HEK293 (cell line): ENCODE measurements around the gene THRA.

ENCODE experiments used
- BCL11B ChIP-seq: fragments of 450-650 bp; formaldehyde crosslinking; IDR thresholded peaks from 2 replicates; pipeline ENCODE4 v1.5.1; 2016; ENCODE audit warnings: low read depth, missing biosample characterization, missing genetic modification characterization
- MYNN ChIP-seq: fragments of 450-650 bp; formaldehyde crosslinking; IDR thresholded peaks from 2 replicates; pipeline ENCODE4 v1.5.1; 2016; ENCODE audit warnings: missing biosample characterization, missing genetic modification characterization, borderline replicate concordance
- OVOL3 ChIP-seq: fragments of 450-650 bp; formaldehyde crosslinking; IDR thresholded peaks from 2 replicates; pipeline ENCODE4 v1.5.1; 2016; ENCODE audit warnings: missing biosample characterization, missing genetic modification characterization
- REST ChIP-seq: fragments of 450-650 bp; formaldehyde crosslinking; IDR thresholded peaks from 2 replicates; pipeline ENCODE4 v1.5.1; 2016; ENCODE audit warnings: missing biosample characterization, missing genetic modification characterization
- SETDB1 ChIP-seq: IDR thresholded peaks from one replicate; pipeline ENCODE4 v1.6.1; 2017; ENCODE audit warnings: mild to moderate bottlenecking, low read length, moderate library complexity, mixed read lengths; ENCODE audit not compliant: insufficient read length
- SP7 ChIP-seq: fragments of 450-650 bp; formaldehyde crosslinking; IDR thresholded peaks from 2 replicates; pipeline ENCODE4 v1.5.1; 2016; ENCODE audit warnings: missing biosample characterization, missing genetic modification characterization
- TRIM28 ChIP-seq: IDR thresholded peaks from 2 replicates; pipeline ENCODE4 v1.6.1; 2011; ENCODE audit warnings: low read length, control low read depth, borderline replicate concordance
- ZBTB6 ChIP-seq: fragments of 450-650 bp; formaldehyde crosslinking; IDR thresholded peaks from 2 replicates; pipeline ENCODE4 v1.5.1; 2017; ENCODE audit warnings: missing biosample characterization, missing genetic modification characterization
- ZEB2 ChIP-seq: fragments of 450-650 bp; formaldehyde crosslinking; IDR thresholded peaks from 2 replicates; pipeline ENCODE4 v1.5.1; 2016; ENCODE audit warnings: missing biosample characterization, missing genetic modification characterization
- ZFHX2 ChIP-seq: fragments of 450-650 bp; formaldehyde crosslinking; conservative IDR thresholded peaks from 2 replicates; pipeline ENCODE4 v1.5.1; 2016; ENCODE audit warnings: missing biosample characterization, missing genetic modification characterization
- ZFP3 ChIP-seq: fragments of 450-650 bp; formaldehyde crosslinking; IDR thresholded peaks from 2 replicates; pipeline ENCODE4 v1.5.1; 2016; ENCODE audit warnings: low read depth, missing biosample characterization, missing genetic modification characterization
- ZFP41 ChIP-seq: fragments of 450-650 bp; formaldehyde crosslinking; IDR thresholded peaks from 2 replicates; pipeline ENCODE4 v1.5.1; 2016; ENCODE audit warnings: missing biosample characterization, missing genetic modification characterization, borderline replicate concordance
- ZNF112 ChIP-seq: fragments of 450-650 bp; formaldehyde crosslinking; IDR thresholded peaks from 2 replicates; pipeline ENCODE4 v1.5.0; 2017; ENCODE audit warnings: missing biosample characterization, missing genetic modification characterization
- ZNF155 ChIP-seq: fragments of 450-650 bp; formaldehyde crosslinking; IDR thresholded peaks from 2 replicates; pipeline ENCODE4 v1.5.1; 2016; ENCODE audit warnings: missing biosample characterization, missing genetic modification characterization
- ZNF157 ChIP-seq: fragments of 450-650 bp; formaldehyde crosslinking; IDR thresholded peaks from 2 replicates; pipeline ENCODE4 v1.5.1; 2016; ENCODE audit warnings: missing biosample characterization, missing genetic modification characterization
- ZNF174 ChIP-seq: fragments of 450-650 bp; formaldehyde crosslinking; IDR thresholded peaks from 2 replicates; pipeline ENCODE4 v1.5.0; 2017; ENCODE audit warnings: missing biosample characterization, mild to moderate bottlenecking, missing genetic modification characterization
- ZNF23 ChIP-seq: fragments of 450-650 bp; formaldehyde crosslinking; IDR thresholded peaks from 2 replicates; pipeline ENCODE4 v1.5.1; 2016; ENCODE audit warnings: missing biosample characterization, missing genetic modification characterization, borderline replicate concordance
- ZNF266 ChIP-seq: fragments of 450-650 bp; formaldehyde crosslinking; IDR thresholded peaks from 2 replicates; pipeline ENCODE4 v1.5.1; 2016; ENCODE audit warnings: missing biosample characterization, missing genetic modification characterization, low read depth
- ZNF311 ChIP-seq: fragments of 450-650 bp; formaldehyde crosslinking; IDR thresholded peaks from 2 replicates; pipeline ENCODE4 v1.5.1; 2017; ENCODE audit warnings: missing biosample characterization, missing genetic modification characterization, borderline replicate concordance
- ZNF423 ChIP-seq: fragments of 450-650 bp; formaldehyde crosslinking; IDR thresholded peaks from 2 replicates; pipeline ENCODE4 v1.5.1; 2016; ENCODE audit warnings: missing biosample characterization, missing genetic modification characterization
- ZNF521 ChIP-seq: fragments of 450-650 bp; formaldehyde crosslinking; IDR thresholded peaks from 2 replicates; pipeline ENCODE4 v1.5.1; 2017; ENCODE audit warnings: missing biosample characterization, mild to moderate bottlenecking, missing genetic modification characterization
- ZNF571 ChIP-seq: fragments of 450-650 bp; formaldehyde crosslinking; IDR thresholded peaks from 2 replicates; pipeline ENCODE4 v1.5.0; 2017; ENCODE audit warnings: missing biosample characterization, missing genetic modification characterization
- ZNF596 ChIP-seq: fragments of 450-650 bp; IDR thresholded peaks from 2 replicates; pipeline ENCODE4 v1.5.0; 2018; ENCODE audit warnings: missing biosample characterization, mild to moderate bottlenecking, missing genetic modification characterization, moderate library complexity
- ZNF670 ChIP-seq: fragments of 450-650 bp; formaldehyde crosslinking; IDR thresholded peaks from 2 replicates; pipeline ENCODE4 v1.5.1; 2016; ENCODE audit warnings: missing biosample characterization, missing genetic modification characterization, low read depth
- ZNF707 ChIP-seq: fragments of 450-650 bp; formaldehyde crosslinking; IDR thresholded peaks from 2 replicates; pipeline ENCODE4 v1.5.1; 2016; ENCODE audit warnings: missing biosample characterization, missing genetic modification characterization
- ZNF768 ChIP-seq: fragments of 450-650 bp; formaldehyde crosslinking; IDR thresholded peaks from 2 replicates; pipeline ENCODE4 v1.5.1; 2018; ENCODE audit warnings: missing biosample characterization, mild to moderate bottlenecking, missing genetic modification characterization
- ZNF777 ChIP-seq: fragments of 450-650 bp; formaldehyde crosslinking; IDR thresholded peaks from 2 replicates; pipeline ENCODE4 v1.5.1; 2017; ENCODE audit warnings: missing biosample characterization, missing genetic modification characterization, borderline replicate concordance
- ZNF792 ChIP-seq: fragments of 450-650 bp; formaldehyde crosslinking; IDR thresholded peaks from 2 replicates; pipeline ENCODE4 v1.5.1; 2016; ENCODE audit warnings: missing biosample characterization, missing genetic modification characterization
- TF ChIP-seq, protein P1 (sequence below): fragments of 450-650 bp; formaldehyde crosslinking; IDR thresholded peaks from 2 replicates; pipeline ENCODE4 v1.5.1; 2016; ENCODE audit warnings: missing biosample characterization, missing genetic modification characterization, borderline replicate concordance
- TF ChIP-seq, protein P2 (sequence below): fragments of 450-650 bp; formaldehyde crosslinking; IDR thresholded peaks from 2 replicates; pipeline ENCODE4 v1.5.1; 2017; ENCODE audit warnings: missing biosample characterization, missing genetic modification characterization

Gene THRA

GRCh38 chr17:40075201-40075941 is 12.6 kb downstream of the THRA start (continued):
- TF ChIP-seq ZEB2 (no peak), ZNF155 (tag by site-specific recombination) (no peak), ZNF571 (no peak), ZNF596 (no peak), SP7 (tag by site-specific recombination) (no peak), ZNF174 (tag by site-specific recombination) (no peak), ZNF23 (tag by site-specific recombination) (no peak), ZBTB6 (tag by site-specific recombination) (no peak), ZNF670 (tag by site-specific recombination) (no peak), ZNF768 (tag by site-specific recombination) (no peak), OVOL3 (tag by site-specific recombination) (no peak), TRIM28 (no peak), ZFP41 (tag by site-specific recombination) (no peak), ZNF521 (tag by site-specific recombination) (no peak), ZNF777 (tag by site-specific recombination) (no peak), BCL11B (tag by site-specific recombination) (0 out of 2 replicates have a peak, but pooled peaks have one; percentile 38), MYNN (no peak), REST (tag by site-specific recombination) (no peak), ZNF112 (tag by site-specific recombination) (no peak), ZNF792 (tag by site-specific recombination) (no peak), ZFHX2 (0 out of 2 replicates have a peak, but pooled peaks have one; percentile 11), SETDB1 (no peak), ZNF157 (tag by site-specific recombination) (no peak), ZFP3 (tag by site-specific recombination) (no peak), ZNF266 (tag by site-specific recombination) (no peak), ZNF707 (no peak), ZNF423 (tag by site-specific recombination) (0 out of 2 replicates have a peak, but pooled peaks have one; percentile 23), ZNF311 (tag by site-specific recombination) (no peak)
- TF ChIP-seq, protein P1, sequence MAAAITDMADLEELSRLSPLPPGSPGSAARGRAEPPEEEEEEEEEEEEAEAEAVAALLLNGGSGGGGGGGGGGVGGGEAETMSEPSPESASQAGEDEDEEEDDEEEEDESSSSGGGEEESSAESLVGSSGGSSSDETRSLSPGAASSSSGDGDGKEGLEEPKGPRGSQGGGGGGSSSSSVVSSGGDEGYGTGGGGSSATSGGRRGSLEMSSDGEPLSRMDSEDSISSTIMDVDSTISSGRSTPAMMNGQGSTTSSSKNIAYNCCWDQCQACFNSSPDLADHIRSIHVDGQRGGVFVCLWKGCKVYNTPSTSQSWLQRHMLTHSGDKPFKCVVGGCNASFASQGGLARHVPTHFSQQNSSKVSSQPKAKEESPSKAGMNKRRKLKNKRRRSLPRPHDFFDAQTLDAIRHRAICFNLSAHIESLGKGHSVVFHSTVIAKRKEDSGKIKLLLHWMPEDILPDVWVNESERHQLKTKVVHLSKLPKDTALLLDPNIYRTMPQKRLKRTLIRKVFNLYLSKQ (tag by site-specific recombination) = no peak
- TF ChIP-seq, protein P2, sequence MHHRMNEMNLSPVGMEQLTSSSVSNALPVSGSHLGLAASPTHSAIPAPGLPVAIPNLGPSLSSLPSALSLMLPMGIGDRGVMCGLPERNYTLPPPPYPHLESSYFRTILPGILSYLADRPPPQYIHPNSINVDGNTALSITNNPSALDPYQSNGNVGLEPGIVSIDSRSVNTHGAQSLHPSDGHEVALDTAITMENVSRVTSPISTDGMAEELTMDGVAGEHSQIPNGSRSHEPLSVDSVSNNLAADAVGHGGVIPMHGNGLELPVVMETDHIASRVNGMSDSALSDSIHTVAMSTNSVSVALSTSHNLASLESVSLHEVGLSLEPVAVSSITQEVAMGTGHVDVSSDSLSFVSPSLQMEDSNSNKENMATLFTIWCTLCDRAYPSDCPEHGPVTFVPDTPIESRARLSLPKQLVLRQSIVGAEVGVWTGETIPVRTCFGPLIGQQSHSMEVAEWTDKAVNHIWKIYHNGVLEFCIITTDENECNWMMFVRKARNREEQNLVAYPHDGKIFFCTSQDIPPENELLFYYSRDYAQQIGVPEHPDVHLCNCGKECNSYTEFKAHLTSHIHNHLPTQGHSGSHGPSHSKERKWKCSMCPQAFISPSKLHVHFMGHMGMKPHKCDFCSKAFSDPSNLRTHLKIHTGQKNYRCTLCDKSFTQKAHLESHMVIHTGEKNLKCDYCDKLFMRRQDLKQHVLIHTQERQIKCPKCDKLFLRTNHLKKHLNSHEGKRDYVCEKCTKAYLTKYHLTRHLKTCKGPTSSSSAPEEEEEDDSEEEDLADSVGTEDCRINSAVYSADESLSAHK (tag by site-specific recombination) = no peak
